HL-60/S4 treated with retinoic acid at 250 ng/mL for 4 days and 3 days (cell line): ENCODE measurements around the gene MOGAT1.
"Not testable (repeated sequence)": the region's sequence is repeated elsewhere in the genome, so short reads cannot be mapped to it uniquely, and the experiment has no call there.

Experiments
- in situ Hi-C: fragments of 300-500 bp; cut with MboI; formaldehyde crosslinking; loops from 2 replicates; pipeline ENCODE4 v1.7.0; 2022; ENCODE audit warnings: low sequenced_read_pairs

The MOGAT1 gene

GRCh38 chr2:222708274-222708710, 36.8 kb downstream of the MOGAT1 start:
- in situ Hi-C loops, result no loop called here

- in situ Hi-C loops, result no loop called here
Observed at GRCh38 chr2:222709191-222709891, 37.9 kb downstream of the MOGAT1 start.

DNA sequence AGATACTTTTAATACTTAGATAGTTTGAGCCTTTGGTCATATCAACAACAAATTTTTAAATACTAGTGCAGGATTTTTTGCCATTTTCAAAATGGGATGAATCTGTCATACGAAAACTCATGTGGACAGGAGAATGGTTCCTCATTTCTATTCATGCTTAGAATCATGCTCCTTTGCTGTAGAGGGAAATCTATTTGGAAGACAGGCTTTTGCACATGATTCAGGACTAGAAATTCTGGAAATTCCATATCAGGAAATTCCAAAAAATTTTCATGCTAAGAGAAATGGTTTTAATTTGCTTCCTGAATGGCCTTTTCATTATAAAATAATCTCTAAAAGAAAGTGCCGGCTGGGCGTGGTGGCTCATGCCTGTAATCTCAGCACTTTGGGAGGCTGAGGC, 39.3 kb downstream of the MOGAT1 start:
- in situ Hi-C loops, result no loop called here

- in situ Hi-C loops, result no loop called here
Observed at GRCh38 chr2:222711315-222711940, 40.0 kb downstream of the MOGAT1 start.

DNA sequence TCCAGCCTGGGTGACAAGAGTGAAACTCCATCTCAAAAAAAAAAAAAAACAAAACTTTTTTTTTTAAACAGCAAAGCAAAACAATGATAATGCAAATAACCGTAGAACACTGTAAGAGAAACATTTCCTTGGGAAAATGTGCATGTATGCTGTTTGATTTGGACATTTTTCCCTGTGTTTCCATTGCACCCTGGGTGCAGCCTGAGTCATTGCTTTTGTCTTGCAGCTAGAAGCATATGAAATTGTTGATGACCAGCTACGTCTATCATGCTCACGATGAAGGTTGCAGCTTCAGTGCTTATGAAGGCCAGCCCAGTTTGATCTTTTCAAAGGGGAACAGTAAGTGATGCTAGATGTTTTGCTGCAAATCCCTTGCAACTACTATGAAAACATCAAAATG, 41.5 kb downstream of the MOGAT1 start:
- in situ Hi-C loops, result no loop called here

DNA sequence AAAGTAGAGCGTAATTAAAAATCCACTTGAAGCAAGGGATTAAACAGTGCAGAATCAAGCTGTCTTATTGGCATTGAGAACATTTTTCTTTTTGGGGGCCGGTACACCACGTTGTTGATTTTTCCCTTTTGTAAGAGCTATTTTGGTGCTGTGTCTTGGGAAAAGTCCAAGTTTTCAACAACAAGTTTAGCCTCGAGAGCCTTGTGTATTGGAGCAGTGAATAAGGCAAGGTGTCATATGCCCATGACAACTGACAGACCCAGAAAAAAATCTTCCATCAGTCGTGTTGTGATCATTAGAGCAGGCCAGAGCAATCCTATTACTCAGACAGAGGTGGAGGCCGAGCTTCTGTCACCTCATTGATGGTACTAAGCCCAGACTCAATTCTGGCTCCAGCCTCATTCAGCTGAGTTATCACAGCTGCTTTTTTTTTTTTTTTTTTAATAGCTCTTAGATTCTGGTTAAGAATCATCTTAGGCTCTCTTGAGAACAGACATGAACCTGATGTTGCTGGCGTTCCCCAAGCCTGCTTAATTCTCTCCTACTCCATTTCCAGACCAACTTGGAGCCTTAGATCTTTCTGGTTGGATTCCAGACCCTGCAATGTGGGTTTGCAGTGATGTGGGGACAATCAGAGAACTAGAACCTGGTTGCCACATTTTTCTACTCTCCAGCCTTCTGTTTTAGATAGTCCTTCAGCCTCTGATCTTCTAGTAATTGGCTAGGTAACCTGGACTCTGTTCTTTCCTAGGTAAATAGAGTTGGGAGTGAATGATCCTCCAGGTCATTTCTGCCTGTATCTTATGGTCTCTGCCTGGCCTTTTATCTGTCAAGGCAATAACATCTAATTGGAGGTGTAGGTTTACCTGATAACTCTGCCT, 43.1 kb downstream of the MOGAT1 start:
- in situ Hi-C loops, result no loop called here

DNA sequence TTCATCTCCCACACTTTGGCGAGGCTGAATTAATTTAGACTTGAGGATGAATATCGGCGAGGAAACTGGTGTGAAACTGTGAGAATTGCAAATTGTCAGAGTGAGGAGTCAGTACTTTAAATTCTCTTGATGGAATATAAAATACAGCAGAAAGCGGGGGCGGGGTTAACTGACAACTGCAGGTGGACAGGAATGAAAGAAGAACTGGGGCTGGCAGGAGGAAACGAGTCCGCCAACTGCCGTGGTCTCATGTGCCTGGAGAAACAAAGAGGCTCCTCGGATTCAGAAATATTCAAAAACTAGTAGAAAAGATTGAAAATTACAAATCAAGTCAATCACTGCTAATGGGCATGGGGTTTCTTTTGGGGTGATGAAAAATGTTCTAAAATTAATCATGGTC, 44.3 kb downstream of the MOGAT1 start:
- in situ Hi-C loops, result no loop called here

DNA sequence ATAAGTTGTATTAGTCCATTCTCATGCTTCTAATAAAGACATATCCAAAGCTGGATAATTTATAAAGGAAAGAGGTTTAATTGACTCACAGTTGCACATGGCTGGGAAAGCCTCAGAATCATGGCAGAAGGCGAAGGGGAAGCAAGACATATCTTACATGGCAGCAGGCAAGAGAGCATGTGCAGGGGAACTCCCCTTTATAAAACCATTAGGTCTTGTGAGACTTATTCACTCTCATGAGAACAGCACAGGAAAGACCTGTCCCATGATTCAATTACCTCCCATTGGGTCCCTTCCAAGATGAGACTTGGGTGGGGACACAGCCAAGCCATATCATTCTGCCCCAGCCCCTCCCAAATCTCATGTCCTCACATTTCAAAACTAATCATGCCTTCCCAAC, 48.3 kb downstream of the MOGAT1 start:
- in situ Hi-C loops, result not testable (repeated sequence)

DNA sequence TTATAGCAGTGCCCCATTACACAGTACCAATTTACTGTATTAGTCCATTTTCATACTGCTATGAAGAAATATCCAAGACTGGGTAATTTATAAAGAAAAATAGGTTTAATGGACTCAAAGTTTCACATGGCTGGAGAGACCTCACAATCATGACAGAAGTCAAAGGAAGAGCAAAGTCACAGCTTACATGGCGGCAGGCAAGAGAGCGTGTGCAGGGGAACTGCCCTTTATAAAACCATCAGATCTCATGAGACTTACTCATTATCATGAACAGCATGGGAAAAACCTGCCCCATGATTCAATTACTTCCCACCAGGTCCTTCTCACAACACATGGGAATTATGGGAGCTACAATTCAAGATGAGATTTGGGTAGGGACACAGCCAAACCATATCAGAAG, 50.1 kb downstream of the MOGAT1 start:
- in situ Hi-C loops, result not testable (repeated sequence)

GRCh38 chr2:222722327-222722946, 51.0 kb downstream of the MOGAT1 start:
- in situ Hi-C loops, result no loop called here

DNA sequence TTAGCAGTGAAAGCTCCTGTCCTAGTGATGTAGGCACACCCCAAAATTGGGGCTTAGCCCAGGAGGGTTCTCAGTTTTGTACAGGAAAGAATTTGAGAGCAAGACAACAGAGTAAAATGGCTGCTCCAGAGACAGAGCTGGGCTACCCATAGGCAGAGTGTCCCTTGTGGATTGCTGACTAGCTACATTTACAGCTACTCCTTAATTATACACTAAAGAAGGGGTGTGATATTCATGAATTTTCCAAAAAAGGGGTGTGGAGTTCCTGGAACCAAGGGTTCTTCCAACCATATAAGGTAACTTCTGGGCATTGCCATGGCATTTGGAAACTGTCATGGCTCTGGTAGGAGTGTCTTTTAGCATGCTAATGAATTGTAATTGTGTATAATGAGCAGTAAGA, 52.8 kb downstream of the MOGAT1 start:
- in situ Hi-C loops, result no loop called here

GRCh38 chr2:222728621-222729020, 57.2 kb downstream of the MOGAT1 start:
- in situ Hi-C loops, result no loop called here

DNA sequence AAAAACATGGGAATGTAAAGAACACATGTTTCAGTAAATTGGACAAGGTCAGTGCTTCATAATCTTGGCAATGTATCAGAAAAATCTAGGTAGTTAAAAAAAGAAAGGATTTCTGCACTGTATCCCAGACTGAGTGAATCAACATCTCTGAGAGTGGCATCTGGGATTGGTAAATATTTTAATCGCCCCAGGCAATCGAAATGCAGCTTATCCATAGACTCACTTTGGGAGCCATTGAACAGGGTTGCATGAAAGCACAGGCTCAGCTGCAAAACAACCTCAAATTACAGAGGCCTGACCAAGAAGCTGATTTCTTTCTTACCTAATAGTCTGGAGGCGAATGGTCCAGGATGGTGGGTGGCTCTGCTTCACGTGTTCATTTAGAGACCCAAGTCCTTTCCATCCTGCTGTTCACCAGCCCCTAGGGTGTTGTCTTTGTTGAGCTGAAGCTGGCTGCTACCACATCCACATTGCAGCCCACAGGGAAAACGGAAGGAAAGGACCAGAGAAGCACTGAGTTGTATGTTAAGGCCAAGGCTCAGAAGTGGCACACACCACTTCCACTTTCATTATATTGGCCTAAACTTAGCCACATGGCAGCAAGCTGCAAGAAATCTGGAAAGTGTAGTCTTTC, 59.0 kb downstream of the MOGAT1 start:
- in situ Hi-C loops, result no loop called here

GRCh38 chr2:222731201-222731621, 59.8 kb downstream of the MOGAT1 start:
- in situ Hi-C loops, result no loop called here

GRCh38 chr2:222732489-222733178, 61.2 kb downstream of the MOGAT1 start:
- in situ Hi-C loops, result no loop called here

GRCh38 chr2:222733470-222733845, 62.0 kb downstream of the MOGAT1 start:
- in situ Hi-C loops, result no loop called here

DNA sequence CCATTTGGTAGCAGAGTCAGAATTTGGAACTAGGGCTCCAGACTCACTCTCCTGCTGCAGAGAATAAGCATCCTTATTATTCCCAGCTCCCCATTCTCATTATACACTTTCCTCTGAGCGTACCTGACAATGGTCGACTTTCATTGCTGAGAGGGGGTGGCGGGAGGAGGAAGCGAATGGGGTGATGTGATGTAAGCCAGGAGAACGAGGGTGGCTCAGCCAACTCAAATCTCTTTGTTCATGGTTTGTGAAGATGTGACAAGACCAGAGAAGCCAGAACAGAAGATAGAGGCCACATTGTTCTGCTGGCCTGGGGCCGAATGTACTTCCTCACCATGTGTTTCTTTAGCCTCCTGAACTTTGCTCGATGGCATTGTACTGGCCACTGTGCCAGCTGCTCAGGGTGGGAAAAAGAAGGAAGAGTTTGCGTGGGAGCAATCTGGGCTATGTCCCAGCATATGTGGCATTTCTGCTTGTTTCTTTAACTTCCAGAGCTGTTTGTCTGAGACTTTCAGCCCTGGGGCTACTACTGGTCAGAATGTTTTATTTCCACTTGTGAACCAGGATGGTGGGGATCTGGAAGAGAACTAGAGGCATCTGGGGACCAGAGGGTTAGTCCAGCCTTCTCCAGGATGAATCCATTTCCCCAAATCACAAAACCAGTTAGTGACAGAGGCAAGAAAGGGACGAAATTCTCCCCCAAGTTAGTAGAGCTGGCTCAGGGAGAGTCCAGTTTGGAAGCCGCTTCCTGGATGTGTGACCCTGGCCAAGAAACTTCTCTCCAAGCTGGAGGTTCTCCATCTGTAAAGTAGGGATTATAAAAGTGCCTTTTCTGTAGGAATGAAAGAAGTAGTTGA, 62.6 kb downstream of the MOGAT1 start:
- in situ Hi-C loops, result no loop called here

GRCh38 chr2:222734703-222735014, 63.2 kb downstream of the MOGAT1 start:
- in situ Hi-C loops, result no loop called here

DNA sequence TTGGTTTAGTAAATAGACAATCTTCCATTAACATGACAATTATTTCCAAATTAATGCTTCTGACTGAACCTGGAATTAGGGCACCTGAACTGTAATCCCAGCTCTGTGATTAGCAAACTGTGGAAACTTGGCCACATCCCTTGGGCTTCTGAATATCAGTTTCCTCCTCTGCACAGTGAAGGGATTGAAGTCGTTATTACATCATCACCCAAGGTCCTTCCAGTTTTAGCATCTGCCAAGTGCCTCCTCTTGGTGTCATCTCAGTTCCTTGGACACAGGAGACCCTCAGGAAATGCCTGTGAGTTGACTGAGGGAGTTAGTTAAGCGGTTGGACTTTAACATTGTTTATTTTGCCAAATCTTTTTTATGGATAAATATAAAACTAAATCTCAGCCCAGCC, 64.8 kb downstream of the MOGAT1 start:
- in situ Hi-C loops, result no loop called here

- in situ Hi-C loops, result no loop called here
Observed at GRCh38 chr2:222736924-222737323, 65.5 kb downstream of the MOGAT1 start.
